GM23248 (cell line): Measurements from ENCODE around the gene CDC40. TPM values are rescaled to one million over a fixed set of nuclear protein-coding genes. Genes with fewer than 3 reads are reported as not detected.
"Not testable (repeated sequence)": the region's sequence is repeated elsewhere in the genome, so short reads cannot be mapped to it uniquely, and the experiment has no call there.

Experiments used
- DNase-seq: peaks from one replicate; pipeline ENCODE4 v3.0.0-alpha.2; 2015
- H2AFZ ChIP-seq: fragments of 200-600 bp; sonication (generic); 2 replicates; pipeline ENCODE4 v1.6.1; 2016; ENCODE audit warnings: antibody characterized with exemption
- H3F3A ChIP-seq: fragments of 200-600 bp; sonication (generic); 2 replicates; pipeline ENCODE4 v1.6.1; 2016; ENCODE audit warnings: mild to moderate bottlenecking, antibody characterized with exemption, mixed run types; ENCODE audit not compliant: insufficient read depth
- H3K27ac ChIP-seq: fragments of 200-600 bp; sonication (generic); 2 replicates; pipeline ENCODE4 v1.5.1; 2016; ENCODE audit warnings: mild to moderate bottlenecking
- H3K27me3 ChIP-seq: fragments of 200-600 bp; sonication (generic); replicated peaks from 2 replicates; pipeline ENCODE4 v1.6.1; 2016; ENCODE audit warnings: mild to moderate bottlenecking; ENCODE audit not compliant: insufficient read depth
- H3K36me3 ChIP-seq: fragments of 200-600 bp; sonication (generic); 2 replicates; pipeline ENCODE4 v1.6.1; 2016; ENCODE audit warnings: low read depth, mild to moderate bottlenecking
- H3K4me1 ChIP-seq: fragments of 200-600 bp; sonication (generic); 2 replicates; pipeline ENCODE4 v1.6.1; 2016; ENCODE audit warnings: mild to moderate bottlenecking; ENCODE audit not compliant: insufficient read depth
- H3K4me2 ChIP-seq: fragments of 200-600 bp; sonication (generic); one replicate; pipeline ENCODE4 v1.6.1; 2016; ENCODE audit warnings: mild to moderate bottlenecking; ENCODE audit not compliant: unreplicated experiment
- H3K4me3 ChIP-seq: fragments of 200-600 bp; sonication (generic); 2 replicates; pipeline ENCODE4 v1.5.1; 2016; ENCODE audit warnings: mild to moderate bottlenecking
- H3K79me2 ChIP-seq: fragments of 200-600 bp; sonication (generic); 2 replicates; pipeline ENCODE4 v1.6.1; 2016; ENCODE audit warnings: mild to moderate bottlenecking; ENCODE audit not compliant: insufficient read depth
- H3K9ac ChIP-seq: fragments of 200-600 bp; sonication (generic); 2 replicates; pipeline ENCODE4 v1.6.1; 2016; ENCODE audit warnings: mild to moderate bottlenecking
- H3K9me2 ChIP-seq: fragments of 200-600 bp; sonication (generic); 2 replicates; pipeline ENCODE4 v1.6.1; 2016; ENCODE audit warnings: mixed run types, mild to moderate bottlenecking, moderate library complexity; ENCODE audit not compliant: insufficient read depth
- H3K9me3 ChIP-seq: fragments of 200-600 bp; sonication (generic); one replicate; pipeline ENCODE4 v1.6.1; 2017; ENCODE audit warnings: low read depth
- H4K20me1 ChIP-seq: fragments of 200-600 bp; sonication (generic); 2 replicates; pipeline ENCODE4 v1.6.0; 2016; ENCODE audit not compliant: insufficient read depth
- EZH2 ChIP-seq: fragments of 200-600 bp; sonication (generic); IDR thresholded peaks from 2 replicates; pipeline ENCODE4 v1.6.1; 2018; ENCODE audit warnings: antibody characterized with exemption, mild to moderate bottlenecking; ENCODE audit not compliant: insufficient read depth, poor library complexity, severe bottlenecking
- EZH2phosphoT487 ChIP-seq: fragments of 200-600 bp; sonication (generic); IDR thresholded peaks from 2 replicates; pipeline ENCODE4 v1.6.1; 2018; ENCODE audit warnings: antibody characterized with exemption, moderate library complexity, mild to moderate bottlenecking, low read depth; ENCODE audit not compliant: insufficient read depth
- WGBS, 2 experiments: methylation state at CpG; one replicate each; pipeline ENCODE4 v1.1.6; 2015 to 2017; ENCODE audit warnings: low lambda C conversion rate in 2 of 2, low coverage in 1 of 2; ENCODE audit errors: missing lambda C conversion rate in 2 of 2; 5-methylcytosine and 5-hydroxymethylcytosine counted together
- in situ Hi-C: fragments of 300-500 bp; cut with MboI; formaldehyde crosslinking; loops from 2 replicates; pipeline ENCODE4 v1.15.0; 2020
- polyA plus RNA-seq: library from polyadenylated mRNA; unstranded; fragments of >200 nt; fragmentation: Nextera tagmentation; extraction: Ambion mirVana; gene quantifications from 2 replicates; pipeline ENCODE4 v1.2.1, GENCODE V29; 2016
- total RNA-seq: library from RNA; depleted of rRNA; stranded (reverse); fragments of >200 nt; shearing (Covaris generic); gene quantifications from 2 replicates; pipeline ENCODE4 v1.2.3, GENCODE V29; 2014

Gene CDC40
- total and polyA plus RNA-seq, 2 experiments from 2014 or later = 21.1 to 21.9 TPM

- H3K27ac ChIP-seq = peak overlapping the region; percentile 7; the same call in 1 of the 2 replicates
- H3K4me3 ChIP-seq = no peak overlapping the region
- no peak overlapping the region for H3K4me2 ChIP-seq
- H3K36me3 ChIP-seq = peaks cover 37% of the 10 kb centered on the region
- H3K9me3 ChIP-seq = no peaks in the 10 kb centered on the region
- no peak overlapping the region for H3K9ac ChIP-seq
- no peaks in the 10 kb centered on the region for H3K79me2 ChIP-seq
- peak; percentile 15 for DNase-seq
- peaks cover 12% of the 10 kb centered on the region for H3F3A ChIP-seq
- TF ChIP-seq EZH2phosphoT487 (no peak), EZH2 (no peak)
- no peaks in the 10 kb centered on the region for H4K20me1 ChIP-seq
- no peak overlapping the region for H2AFZ ChIP-seq
- no peaks in the 10 kb centered on the region for H3K9me2 ChIP-seq
- H3K4me1 ChIP-seq = peaks cover 12% of the 10 kb centered on the region
- in situ Hi-C loops = no loop called here
- no peaks in the 10 kb centered on the region for H3K27me3 ChIP-seq
Measured at GRCh38 chr6:110221738-110222137, 41.5 kb downstream of the CDC40 start.

- H3K4me1 ChIP-seq = no peaks in the 10 kb centered on the region
- H3K9me2 ChIP-seq = no peaks in the 10 kb centered on the region
- H3K27ac ChIP-seq = no peak overlapping the region
- H3K79me2 ChIP-seq = no peaks in the 10 kb centered on the region
- no peaks in the 10 kb centered on the region for H3K9me3 ChIP-seq
- H3F3A ChIP-seq = no peaks in the 10 kb centered on the region
- no peak for DNase-seq
- H4K20me1 ChIP-seq = no peaks in the 10 kb centered on the region
- 90 to 100% methylated on average over 1 of the region's 1 CpG for WGBS, 2 experiments
- H3K27me3 ChIP-seq = no peaks in the 10 kb centered on the region
- peaks cover 30% of the 10 kb centered on the region for H3K36me3 ChIP-seq
- no peak overlapping the region for H3K9ac ChIP-seq
- no peak overlapping the region for H3K4me2 ChIP-seq
- in situ Hi-C loops = no loop called here
- no peak overlapping the region for H3K4me3 ChIP-seq
- H2AFZ ChIP-seq = no peak overlapping the region
- TF ChIP-seq EZH2 (no peak), EZH2phosphoT487 (no peak)
Measured at GRCh38 chr6:110226261-110226660, 46.0 kb downstream of the CDC40 start.

- Histone ChIP-seq H3K9ac (no peak overlapping the region), H3K79me2 (no peaks in the 10 kb centered on the region), H3K27me3 (no peaks in the 10 kb centered on the region), H3K9me3 (no peaks in the 10 kb centered on the region), H2AFZ (no peak overlapping the region), H3K4me2 (peak overlapping the region; percentile 27), H3K27ac (peak overlapping the region; percentile 63), H3K9me2 (no peaks in the 10 kb centered on the region), H3K4me3 (no peak overlapping the region), H3K4me1 (peaks cover 11% of the 10 kb centered on the region), H3K36me3 (peaks cover 13% of the 10 kb centered on the region), H3F3A (peaks cover 10% of the 10 kb centered on the region; the same call in 1 of the 2 replicates), H4K20me1 (no peaks in the 10 kb centered on the region)
- DNase-seq = peak; percentile 66
- in situ Hi-C loops = no loop called here
- TF ChIP-seq EZH2phosphoT487 (no peak), EZH2 (no peak)
- WGBS, 2 experiments = 6 to 8% methylated on average over 2 of the region's 2 CpGs
Measured at GRCh38 chr6:110232450-110232849, 52.2 kb downstream of the CDC40 start.

- Histone ChIP-seq H3K79me2 (no peaks in the 10 kb centered on the region), H4K20me1 (no peaks in the 10 kb centered on the region), H2AFZ (no peak overlapping the region), H3K4me3 (no peak overlapping the region), H3F3A (peaks cover 10% of the 10 kb centered on the region; the same call in 1 of the 2 replicates), H3K4me1 (peaks cover 11% of the 10 kb centered on the region), H3K9me3 (no peaks in the 10 kb centered on the region), H3K9me2 (no peaks in the 10 kb centered on the region), H3K4me2 (no peak overlapping the region), H3K27me3 (no peaks in the 10 kb centered on the region), H3K27ac (no peak overlapping the region), H3K36me3 (peaks cover 11% of the 10 kb centered on the region), H3K9ac (no peak overlapping the region)
- in situ Hi-C loops = no loop called here
- 94 to 97% methylated on average over 2 of the region's 2 CpGs for WGBS, 2 experiments
- no peak for TF ChIP-seq EZH2
- DNase-seq = peak; percentile 30
Measured at GRCh38 chr6:110233770-110234374, 53.6 kb downstream of the CDC40 start.

- H3K9me3 ChIP-seq, DNase-seq, H3K36me3 ChIP-seq, H4K20me1 ChIP-seq, H3K9ac ChIP-seq, H3K4me3 ChIP-seq, H3K79me2 ChIP-seq, H3F3A ChIP-seq, H3K9me2 ChIP-seq, H3K4me2 ChIP-seq, H2AFZ ChIP-seq, H3K27ac ChIP-seq, H3K27me3 ChIP-seq, in situ Hi-C loops: not testable (repeated sequence)
- WGBS, 2 experiments = 100% methylated on average over 1 of the region's 1 CpG
- peaks cover 11% of the 10 kb centered on the region for H3K4me1 ChIP-seq
Measured at GRCh38 chr6:110236007-110236406, 55.8 kb downstream of the CDC40 start.
